ENCODE results near the gene MAST3.

Gene MAST3

GRCh38 chr19:18193388-18194180 is 96.0 kb downstream of the MAST3 start:
- no peak for DNase-seq

GRCh38 chr19:18194181-18194530 is 96.6 kb downstream of the MAST3 start:
- DNase-seq = no peak

GRCh38 chr19:18194554-18195238 is 97.1 kb downstream of the MAST3 start:
- no peak for DNase-seq

- no peak for DNase-seq
Measured at GRCh38 chr19:18196511-18196845, 98.9 kb downstream of the MAST3 start.

GRCh38 chr19:18197306-18197705 is 99.7 kb downstream of the MAST3 start:
- no peak for DNase-seq

GRCh38 chr19:18197941-18198340 is 100.4 kb downstream of the MAST3 start:
- no peak for DNase-seq

GRCh38 chr19:18198374-18198773 is 100.8 kb downstream of the MAST3 start:
- DNase-seq = no peak
